Measurements from ENCODE around the gene SMCR8. TPM values are rescaled to one million over a fixed set of nuclear protein-coding genes. Genes with fewer than 3 reads are reported as not detected.
"Not testable (repeated sequence)": the region's sequence is repeated elsewhere in the genome, so short reads cannot be mapped to it uniquely, and the experiment has no call there.

The SMCR8 gene
- total RNA-seq, 1 experiment from 2014 or later, result 12.7 TPM

- not testable (repeated sequence) for H3K4me2 ChIP-seq (ENCODE audit: low read depth, low read length, poor library complexity, severe bottlenecking); H4K20me1 ChIP-seq (ENCODE audit: insufficient read depth, low read depth, low read length); H2AFZ ChIP-seq (ENCODE audit: low read length); H3K36me3 ChIP-seq (ENCODE audit: insufficient read depth, low read length); H3K27ac ChIP-seq (ENCODE audit: low read length); H3K4me3 ChIP-seq (ENCODE audit: low read length); H3K79me2 ChIP-seq (ENCODE audit: low read length); H3K9me2 ChIP-seq (replicated peaks; ENCODE audit: insufficient read depth, low read length); H3K4me1 ChIP-seq (ENCODE audit: low read length); H3K9ac ChIP-seq (ENCODE audit: low read length); H3K27me3 ChIP-seq (ENCODE audit: low read length); DNase-seq; H3K9me3 ChIP-seq (ENCODE audit: low read length)
These were observed 58.1 kb downstream of the SMCR8 start for GRCh38 chr17:18373181-18373580.

- Histone ChIP-seq H2AFZ (ENCODE audit: low read length) (no peak overlapping the region), H3K4me2 (ENCODE audit: low read depth, low read length, poor library complexity, severe bottlenecking) (no peak overlapping the region), H3K4me3 (ENCODE audit: low read length) (no peak overlapping the region), H3K9me3 (ENCODE audit: low read length) (no peaks in the 10 kb centered on the region), H3K27me3 (ENCODE audit: low read length) (no peaks in the 10 kb centered on the region), H3K79me2 (ENCODE audit: low read length) (no peaks in the 10 kb centered on the region), H3K27ac (ENCODE audit: low read length) (no peak overlapping the region), H3K36me3 (ENCODE audit: insufficient read depth, low read length) (no peaks in the 10 kb centered on the region), H4K20me1 (ENCODE audit: insufficient read depth, low read depth, low read length) (no peaks in the 10 kb centered on the region), H3K4me1 (ENCODE audit: low read length) (no peaks in the 10 kb centered on the region), H3K9ac (ENCODE audit: low read length) (no peak overlapping the region), H3K9me2 (replicated peaks; ENCODE audit: insufficient read depth, low read length) (no peaks in the 10 kb centered on the region)
- no peak for DNase-seq
These were observed 59.1 kb downstream of the SMCR8 start for GRCh38 chr17:18374216-18374615.

Other genes with a start within 250 kb of the SMCR8 start
- gene DRG2, start 227.3 kb upstream of the SMCR8 start, total RNA-seq (2014; rRNA removed; shearing (Covaris generic); ENCODE audit: low replicate concordance), result 21.5 and 26.3 TPM in 2 replicates
- gene MYO15A, start 206.5 kb upstream of the SMCR8 start, total RNA-seq (2014; rRNA removed; shearing (Covaris generic); ENCODE audit: low replicate concordance), result 0.11 and 1.3 TPM in 2 replicates
- 124 and 145 TPM in 2 replicates for gene ALKBH5, start 131.5 kb upstream of the SMCR8 start, total RNA-seq (2014; rRNA removed; shearing (Covaris generic); ENCODE audit: low replicate concordance)
- gene LLGL1, start 89.7 kb upstream of the SMCR8 start, total RNA-seq (2014; rRNA removed; shearing (Covaris generic); ENCODE audit: low replicate concordance), result 12.0 and 12.1 TPM in 2 replicates
- 128 and 166 TPM in 2 replicates for gene FLII, start 56.6 kb upstream of the SMCR8 start, total RNA-seq (2014; rRNA removed; shearing (Covaris generic); ENCODE audit: low replicate concordance)
- gene MIEF2, start 54.6 kb upstream of the SMCR8 start, total RNA-seq (2014; rRNA removed; shearing (Covaris generic); ENCODE audit: low replicate concordance), result 4.5 and 14.2 TPM in 2 replicates
- 19.0 and 34.9 TPM in 2 replicates for gene TOP3A, start 299 bp upstream of the SMCR8 start, total RNA-seq (2014; rRNA removed; shearing (Covaris generic); ENCODE audit: low replicate concordance)
- gene SHMT1, start 48.3 kb downstream of the SMCR8 start, total RNA-seq (2014; rRNA removed; shearing (Covaris generic); ENCODE audit: low replicate concordance), result 16.7 and 17.7 TPM in 2 replicates
- gene EVPLL, start 62.5 kb downstream of the SMCR8 start, total RNA-seq (2014; rRNA removed; shearing (Covaris generic); ENCODE audit: low replicate concordance), result not detected in 2 replicates
- gene LGALS9C, start 161.5 kb downstream of the SMCR8 start, total RNA-seq (2014; rRNA removed; shearing (Covaris generic); ENCODE audit: low replicate concordance), result not detected in 2 replicates

All from Karpas-422 (cell line).